GM12873 (cell line): ENCODE data around the gene PLD3.

Experiments used
- TF ChIP-seq, protein P1 (sequence below): IDR thresholded peaks from 2 replicates; pipeline ENCODE4 v1.5.1; 2012; ENCODE audit warnings: low read depth, mild to moderate bottlenecking, moderate library complexity, low read length, control low read depth; ENCODE audit not compliant: insufficient read depth; ENCODE audit errors: missing control alignments

PLD3 gene

GRCh38 chr19:40420451-40420765, 71.9 kb downstream of the PLD3 start:
- TF ChIP-seq, protein P1, sequence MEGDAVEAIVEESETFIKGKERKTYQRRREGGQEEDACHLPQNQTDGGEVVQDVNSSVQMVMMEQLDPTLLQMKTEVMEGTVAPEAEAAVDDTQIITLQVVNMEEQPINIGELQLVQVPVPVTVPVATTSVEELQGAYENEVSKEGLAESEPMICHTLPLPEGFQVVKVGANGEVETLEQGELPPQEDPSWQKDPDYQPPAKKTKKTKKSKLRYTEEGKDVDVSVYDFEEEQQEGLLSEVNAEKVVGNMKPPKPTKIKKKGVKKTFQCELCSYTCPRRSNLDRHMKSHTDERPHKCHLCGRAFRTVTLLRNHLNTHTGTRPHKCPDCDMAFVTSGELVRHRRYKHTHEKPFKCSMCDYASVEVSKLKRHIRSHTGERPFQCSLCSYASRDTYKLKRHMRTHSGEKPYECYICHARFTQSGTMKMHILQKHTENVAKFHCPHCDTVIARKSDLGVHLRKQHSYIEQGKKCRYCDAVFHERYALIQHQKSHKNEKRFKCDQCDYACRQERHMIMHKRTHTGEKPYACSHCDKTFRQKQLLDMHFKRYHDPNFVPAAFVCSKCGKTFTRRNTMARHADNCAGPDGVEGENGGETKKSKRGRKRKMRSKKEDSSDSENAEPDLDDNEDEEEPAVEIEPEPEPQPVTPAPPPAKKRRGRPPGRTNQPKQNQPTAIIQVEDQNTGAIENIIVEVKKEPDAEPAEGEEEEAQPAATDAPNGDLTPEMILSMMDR = no peak

GRCh38 chr19:40420766-40421765, 72.6 kb downstream of the PLD3 start:
- TF ChIP-seq, protein P1 = peak; percentile 97

GRCh38 chr19:40421993-40422747, 73.7 kb downstream of the PLD3 start:
- TF ChIP-seq, protein P1 = no peak

- TF ChIP-seq, protein P1 = no peak
These were observed 74.5 kb downstream of the PLD3 start for GRCh38 chr19:40422748-40423566.

DNA sequence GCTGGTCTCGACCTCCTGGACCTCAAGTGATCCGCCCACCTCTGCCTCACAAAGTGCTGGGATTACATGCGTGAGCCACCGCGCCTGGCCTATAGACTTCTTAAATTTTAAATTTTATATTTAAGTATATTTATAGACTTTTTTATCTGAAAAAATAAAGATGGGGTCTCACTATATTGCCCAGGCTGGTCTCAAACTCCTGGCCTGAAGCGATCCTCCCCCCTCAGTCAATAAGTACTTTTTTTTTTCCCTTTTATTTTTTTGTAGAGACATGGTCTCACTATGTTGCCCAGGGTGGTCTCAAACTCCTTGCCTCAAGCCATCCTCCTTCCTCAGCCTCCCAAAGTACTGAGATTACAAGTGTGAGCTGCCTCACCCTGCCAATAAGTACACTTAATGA, 75.4 kb downstream of the PLD3 start:
- TF ChIP-seq, protein P1 = no peak

GRCh38 chr19:40424637-40425449, 76.3 kb downstream of the PLD3 start:
- TF ChIP-seq, protein P1 = no peak
